K562 (cell line): ENCODE results near the gene NXPH4. TPM values are rescaled to one million over a fixed set of nuclear protein-coding genes. Genes with fewer than 3 reads are reported as not detected.

ENCODE experiments used
- ARID1B ChIP-seq: fragments of 450-650 bp; IDR thresholded peaks from 2 replicates; pipeline ENCODE4 v1.6.1; 2016; ENCODE audit warnings: antibody characterized with exemption, mild to moderate bottlenecking, inconsistent platforms
- EWSR1 ChIP-seq: fragments of 450-650 bp; IDR thresholded peaks from 2 replicates; pipeline ENCODE4 v1.6.1; 2018; ENCODE audit warnings: borderline replicate concordance, mild to moderate bottlenecking, low read depth, moderate library complexity; ENCODE audit not compliant: partially characterized antibody
- FIP1L1 ChIP-seq: fragments of 200-400 bp; formaldehyde crosslinking; IDR thresholded peaks from 2 replicates; pipeline ENCODE4 v1.6.1; 2018; ENCODE audit warnings: mild to moderate bottlenecking, low read depth, low read length; ENCODE audit not compliant: poor library complexity, severe bottlenecking
- FOSL1 ChIP-seq: fragments of 200-800 bp; sonication (Bioruptor generic); conservative IDR thresholded peaks from 2 replicates; pipeline ENCODE4 v1.6.1; 2016; ENCODE audit warnings: missing genetic modification characterization, missing compliant biosample characterization
- FOXA3 ChIP-seq, 2 experiments: fragments of 450-650 bp in 1 of 2; sonication (generic) in 1 of 2; formaldehyde crosslinking; IDR thresholded peaks in 1 of 2; conservative IDR thresholded peaks in 1 of 2; 2 replicates each; pipeline versions ENCODE4 v1.4.0 to v1.8.0; 2020 to 2022; ENCODE audit warnings: mild to moderate bottlenecking in 2 of 2, missing genetic modification reagents in 1 of 2
- KLF6 ChIP-seq: fragments of 250-450 bp; sonication (Bioruptor Pico); IDR thresholded peaks from 2 replicates; pipeline ENCODE4 v1.4.0; 2020; ENCODE audit warnings: mild to moderate bottlenecking, moderate library complexity, borderline replicate concordance
- MEIS2 ChIP-seq: fragments of 450-650 bp; IDR thresholded peaks from 2 replicates; pipeline ENCODE4 v1.6.1; 2014; ENCODE audit warnings: mild to moderate bottlenecking; ENCODE audit not compliant: partially characterized antibody
- NCOA2 ChIP-seq, 2 experiments: fragments of 450-650 bp; IDR thresholded peaks; 2 replicates each; pipeline ENCODE4 v1.6.1; 2018; ENCODE audit warnings: mild to moderate bottlenecking in 2 of 2, moderate library complexity in 1 of 2; ENCODE audit not compliant: partially characterized antibody in 2 of 2
- RB1 ChIP-seq: fragments of 450-650 bp; IDR thresholded peaks from 2 replicates; pipeline ENCODE4 v1.6.1; 2017; ENCODE audit warnings: low read depth, mild to moderate bottlenecking
- SMARCC2 ChIP-seq: fragments of 450-650 bp; IDR thresholded peaks from 2 replicates; pipeline ENCODE4 v1.6.1; 2017; ENCODE audit warnings: antibody characterized with exemption, moderate library complexity, mild to moderate bottlenecking, low read depth
- TAF1 ChIP-seq: IDR thresholded peaks from 2 replicates; pipeline ENCODE4 v1.6.1; 2011; ENCODE audit warnings: mild to moderate bottlenecking, low read length, moderate library complexity; ENCODE audit not compliant: insufficient read depth, control insufficient read depth, severe bottlenecking; ENCODE audit errors: extremely low read depth
- TEAD1 ChIP-seq, 2 experiments: fragments of 450-650 bp in 1 of 2; sonication (generic) in 1 of 2; formaldehyde crosslinking; IDR thresholded peaks; 2 replicates each; pipeline versions ENCODE4 v1.4.0 to v1.8.0; 2020 to 2022; ENCODE audit warnings: mild to moderate bottlenecking in 2 of 2, missing genetic modification reagents in 1 of 2
- ZBTB8A ChIP-seq: fragments of 450-650 bp; IDR thresholded peaks from 2 replicates; pipeline ENCODE4 v1.6.1; 2018; ENCODE audit warnings: mild to moderate bottlenecking, moderate library complexity; ENCODE audit not compliant: partially characterized antibody
- ZNF77 ChIP-seq: fragments of 250-450 bp; sonication (Bioruptor Pico); IDR thresholded peaks from 2 replicates; pipeline ENCODE4 v1.5.0; 2020
- polyA plus RNA-seq, 8 experiments: library from polyadenylated mRNA; depleted of rRNA in 4 of 8; stranded (reverse) in 5 of 8; unstranded in 3 of 8; fragments of >200 nt; fragmentation: Nextera tagmentation in 2 of 8; fragmentation: Illumina TruSeq in 1 of 8; extraction: Ambion mirVana in 2 of 8; extraction: Trizol in 1 of 8; gene quantifications; 2 replicates each; pipeline versions ENCODE4 v1.2.1 to v1.2.3, GENCODE V29; 2011 to 2014; ENCODE audit warnings: inconsistent platforms in 1 of 8, missing spikeins in 1 of 8
- total RNA-seq, 7 experiments: library from RNA; depleted of rRNA in 6 of 7; stranded (reverse); fragments of >200 nt in 6 of 7; fragmentation: Illumina TruSeq in 2 of 7; extraction: Trizol in 2 of 7; gene quantifications; 2 replicates each; pipeline versions ENCODE4 v1.2.1 to v1.2.3, GENCODE V29; 2011 to 2021; ENCODE audit warnings: low replicate concordance in 1 of 7
- TF ChIP-seq, protein P1 (sequence below): sonication (generic); formaldehyde crosslinking; IDR thresholded peaks from 2 replicates; pipeline ENCODE4 v1.8.0; 2022; ENCODE audit warnings: mild to moderate bottlenecking, missing genetic modification reagents
- TF ChIP-seq, protein P2 (sequence below): sonication (generic); formaldehyde crosslinking; IDR thresholded peaks from 2 replicates; pipeline ENCODE4 v1.8.0; 2022; ENCODE audit warnings: missing genetic modification reagents, mild to moderate bottlenecking, borderline replicate concordance
- TF ChIP-seq, protein P3 (sequence below): fragments of 450-650 bp; conservative IDR thresholded peaks from 2 replicates; pipeline ENCODE4 v1.6.1; 2016; ENCODE audit warnings: missing genetic modification characterization, low read depth, mild to moderate bottlenecking, missing compliant biosample characterization, moderate library complexity
- TF ChIP-seq, protein P4 (sequence below): sonication (generic); formaldehyde crosslinking; IDR thresholded peaks from 2 replicates; pipeline ENCODE4 v1.8.1; 2023; ENCODE audit warnings: mild to moderate bottlenecking, missing genetic modification reagents

The NXPH4 gene
- total and polyA plus RNA-seq, 9 of the 15 experiments (the other 6 are each of a cell fraction or from before 2014, with no cell fraction given) = 0.49 to 2.7 (median 1.1) TPM; not detected in 4

GRCh38 chr12:57242691-57243454 is 26.3 kb downstream of the NXPH4 start (continued):
- TF ChIP-seq, protein P1, sequence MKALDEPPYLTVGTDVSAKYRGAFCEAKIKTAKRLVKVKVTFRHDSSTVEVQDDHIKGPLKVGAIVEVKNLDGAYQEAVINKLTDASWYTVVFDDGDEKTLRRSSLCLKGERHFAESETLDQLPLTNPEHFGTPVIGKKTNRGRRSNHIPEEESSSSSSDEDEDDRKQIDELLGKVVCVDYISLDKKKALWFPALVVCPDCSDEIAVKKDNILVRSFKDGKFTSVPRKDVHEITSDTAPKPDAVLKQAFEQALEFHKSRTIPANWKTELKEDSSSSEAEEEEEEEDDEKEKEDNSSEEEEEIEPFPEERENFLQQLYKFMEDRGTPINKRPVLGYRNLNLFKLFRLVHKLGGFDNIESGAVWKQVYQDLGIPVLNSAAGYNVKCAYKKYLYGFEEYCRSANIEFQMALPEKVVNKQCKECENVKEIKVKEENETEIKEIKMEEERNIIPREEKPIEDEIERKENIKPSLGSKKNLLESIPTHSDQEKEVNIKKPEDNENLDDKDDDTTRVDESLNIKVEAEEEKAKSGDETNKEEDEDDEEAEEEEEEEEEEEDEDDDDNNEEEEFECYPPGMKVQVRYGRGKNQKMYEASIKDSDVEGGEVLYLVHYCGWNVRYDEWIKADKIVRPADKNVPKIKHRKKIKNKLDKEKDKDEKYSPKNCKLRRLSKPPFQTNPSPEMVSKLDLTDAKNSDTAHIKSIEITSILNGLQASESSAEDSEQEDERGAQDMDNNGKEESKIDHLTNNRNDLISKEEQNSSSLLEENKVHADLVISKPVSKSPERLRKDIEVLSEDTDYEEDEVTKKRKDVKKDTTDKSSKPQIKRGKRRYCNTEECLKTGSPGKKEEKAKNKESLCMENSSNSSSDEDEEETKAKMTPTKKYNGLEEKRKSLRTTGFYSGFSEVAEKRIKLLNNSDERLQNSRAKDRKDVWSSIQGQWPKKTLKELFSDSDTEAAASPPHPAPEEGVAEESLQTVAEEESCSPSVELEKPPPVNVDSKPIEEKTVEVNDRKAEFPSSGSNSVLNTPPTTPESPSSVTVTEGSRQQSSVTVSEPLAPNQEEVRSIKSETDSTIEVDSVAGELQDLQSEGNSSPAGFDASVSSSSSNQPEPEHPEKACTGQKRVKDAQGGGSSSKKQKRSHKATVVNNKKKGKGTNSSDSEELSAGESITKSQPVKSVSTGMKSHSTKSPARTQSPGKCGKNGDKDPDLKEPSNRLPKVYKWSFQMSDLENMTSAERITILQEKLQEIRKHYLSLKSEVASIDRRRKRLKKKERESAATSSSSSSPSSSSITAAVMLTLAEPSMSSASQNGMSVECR (CRISPR knock-in tag) = peak; percentile 49; the same call in 1 of the 2 replicates
- TF ChIP-seq KLF6 (CRISPR knock-in tag) (no peak), SMARCC2 (no peak), TEAD1 (CRISPR knock-in tag; IDR thresholded peaks at IDR 0.05) (peak in 1 of 2 experiments; percentile 55; a peak in 1 of 4 replicates), MEIS2 (no peak), FOXA3 (CRISPR knock-in tag; conservative IDR thresholded peaks at IDR 0.05 in 1 of 2, IDR thresholded peaks at IDR 0.05 in 1 of 2) (no peak), RB1 (0 out of 2 replicates have a peak, but pooled peaks have one; percentile 18), EWSR1 (no peak), ARID1B (no peak), NCOA2 (IDR thresholded peaks at IDR 0.05; ENCODE audit: partially characterized antibody in 2 of 2) (no peak), FOSL1 (tag) (no peak), ZNF77 (no peak), TAF1 (no peak), ZBTB8A (no peak), FIP1L1 (no peak)
- TF ChIP-seq, protein P2, sequence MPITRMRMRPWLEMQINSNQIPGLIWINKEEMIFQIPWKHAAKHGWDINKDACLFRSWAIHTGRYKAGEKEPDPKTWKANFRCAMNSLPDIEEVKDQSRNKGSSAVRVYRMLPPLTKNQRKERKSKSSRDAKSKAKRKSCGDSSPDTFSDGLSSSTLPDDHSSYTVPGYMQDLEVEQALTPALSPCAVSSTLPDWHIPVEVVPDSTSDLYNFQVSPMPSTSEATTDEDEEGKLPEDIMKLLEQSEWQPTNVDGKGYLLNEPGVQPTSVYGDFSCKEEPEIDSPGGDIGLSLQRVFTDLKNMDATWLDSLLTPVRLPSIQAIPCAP (CRISPR knock-in tag) = no peak
- TF ChIP-seq, protein P3, sequence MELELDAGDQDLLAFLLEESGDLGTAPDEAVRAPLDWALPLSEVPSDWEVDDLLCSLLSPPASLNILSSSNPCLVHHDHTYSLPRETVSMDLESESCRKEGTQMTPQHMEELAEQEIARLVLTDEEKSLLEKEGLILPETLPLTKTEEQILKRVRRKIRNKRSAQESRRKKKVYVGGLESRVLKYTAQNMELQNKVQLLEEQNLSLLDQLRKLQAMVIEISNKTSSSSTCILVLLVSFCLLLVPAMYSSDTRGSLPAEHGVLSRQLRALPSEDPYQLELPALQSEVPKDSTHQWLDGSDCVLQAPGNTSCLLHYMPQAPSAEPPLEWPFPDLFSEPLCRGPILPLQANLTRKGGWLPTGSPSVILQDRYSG (tag) = no peak
- TF ChIP-seq, protein P4, sequence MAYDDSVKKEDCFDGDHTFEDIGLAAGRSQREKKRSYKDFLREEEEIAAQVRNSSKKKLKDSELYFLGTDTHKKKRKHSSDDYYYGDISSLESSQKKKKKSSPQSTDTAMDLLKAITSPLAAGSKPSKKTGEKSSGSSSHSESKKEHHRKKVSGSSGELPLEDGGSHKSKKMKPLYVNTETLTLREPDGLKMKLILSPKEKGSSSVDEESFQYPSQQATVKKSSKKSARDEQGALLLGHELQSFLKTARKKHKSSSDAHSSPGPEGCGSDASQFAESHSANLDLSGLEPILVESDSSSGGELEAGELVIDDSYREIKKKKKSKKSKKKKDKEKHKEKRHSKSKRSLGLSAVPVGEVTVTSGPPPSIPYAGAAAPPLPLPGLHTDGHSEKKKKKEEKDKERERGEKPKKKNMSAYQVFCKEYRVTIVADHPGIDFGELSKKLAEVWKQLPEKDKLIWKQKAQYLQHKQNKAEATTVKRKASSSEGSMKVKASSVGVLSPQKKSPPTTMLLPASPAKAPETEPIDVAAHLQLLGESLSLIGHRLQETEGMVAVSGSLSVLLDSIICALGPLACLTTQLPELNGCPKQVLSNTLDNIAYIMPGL = no peak
